K562 (cell line): ENCODE results near the gene LY6G6F. TPM values are rescaled to one million over a fixed set of nuclear protein-coding genes. Genes with fewer than 3 reads are reported as not detected.

Experiments
- CBX3 ChIP-seq, 2 experiments: IDR thresholded peaks; 1 replicate in 1 of 2; 2 replicates in 1 of 2; pipeline ENCODE4 v1.6.1; 2012; ENCODE audit warnings: inconsistent platforms in 2 of 2, low read length in 2 of 2, borderline replicate concordance in 1 of 2, control low read depth in 1 of 2
- CGGBP1 ChIP-seq: fragments of 250-450 bp; sonication (Bioruptor Pico); IDR thresholded peaks from 2 replicates; pipeline ENCODE4 v1.9.0; 2021; ENCODE audit warnings: mild to moderate bottlenecking
- ETS1 ChIP-seq: conservative IDR thresholded peaks from 2 replicates; pipeline ENCODE4 v1.6.1; 2011; ENCODE audit warnings: low read depth, mild to moderate bottlenecking, low read length; ENCODE audit not compliant: control insufficient read depth
- ETV5 ChIP-seq: sonication (generic); formaldehyde crosslinking; IDR thresholded peaks from 2 replicates; pipeline ENCODE4 v1.4.0; 2020; ENCODE audit warnings: low read depth, mild to moderate bottlenecking, missing genetic modification reagents
- FOXK1 ChIP-seq: sonication (generic); formaldehyde crosslinking; IDR thresholded peaks from 2 replicates; pipeline ENCODE4 v1.8.0; 2022; ENCODE audit warnings: missing genetic modification reagents, mild to moderate bottlenecking, borderline replicate concordance
- FOXP1 ChIP-seq: sonication (generic); formaldehyde crosslinking; IDR thresholded peaks from 2 replicates; pipeline ENCODE4 v1.8.0; 2022; ENCODE audit warnings: mild to moderate bottlenecking, missing genetic modification reagents
- HMG20A ChIP-seq: fragments of 450-650 bp; formaldehyde crosslinking; conservative IDR thresholded peaks from 2 replicates; pipeline ENCODE4 v1.4.0; 2020; ENCODE audit warnings: mild to moderate bottlenecking, mixed read lengths
- MCM5 ChIP-seq: fragments of 450-650 bp; IDR thresholded peaks from 2 replicates; pipeline ENCODE4 v1.6.1; 2016; ENCODE audit warnings: low read depth
- POLR2G ChIP-seq: fragments of 200-400 bp; formaldehyde crosslinking; IDR thresholded peaks from 2 replicates; pipeline ENCODE4 v1.6.1; 2017; ENCODE audit warnings: low read depth, mild to moderate bottlenecking, antibody characterized with exemption, low read length, moderate library complexity
- SLC30A9 ChIP-seq: fragments of 250-450 bp; sonication (Bioruptor Pico); IDR thresholded peaks from 2 replicates; pipeline ENCODE4 v1.8.0; 2022; ENCODE audit warnings: mild to moderate bottlenecking, moderate library complexity
- SMAD4 ChIP-seq: fragments of 250-450 bp; sonication (Bioruptor Pico); conservative IDR thresholded peaks from 2 replicates; pipeline ENCODE4 v1.8.0; 2021; ENCODE audit warnings: inconsistent platforms, mild to moderate bottlenecking, moderate library complexity
- SMARCB1 ChIP-seq: IDR thresholded peaks from 2 replicates; pipeline ENCODE4 v1.6.1; 2011; ENCODE audit warnings: improper control_type of control experiment, low read depth; ENCODE audit not compliant: insufficient read length
- SNIP1 ChIP-seq: fragments of 450-650 bp; IDR thresholded peaks from 2 replicates; pipeline ENCODE4 v1.7.1; 2017; ENCODE audit warnings: low read depth, mild to moderate bottlenecking
- XRCC4 ChIP-seq: IDR thresholded peaks from one replicate; pipeline ENCODE4 v1.6.1; 2011; ENCODE audit not compliant: insufficient read depth, insufficient read length; ENCODE audit errors: extremely low read depth
- ZBTB12 ChIP-seq: fragments of 250-450 bp; sonication (Bioruptor Pico); IDR thresholded peaks from 2 replicates; pipeline ENCODE4 v1.4.0; 2020
- ZBTB8A ChIP-seq: fragments of 450-650 bp; IDR thresholded peaks from 2 replicates; pipeline ENCODE4 v1.6.1; 2018; ENCODE audit warnings: mild to moderate bottlenecking, moderate library complexity; ENCODE audit not compliant: partially characterized antibody
- ZFP36 ChIP-seq: fragments of 150-350 bp; IDR thresholded peaks from 2 replicates; pipeline ENCODE4 v1.6.1; 2018; ENCODE audit warnings: low read length, low read depth; ENCODE audit not compliant: partially characterized antibody
- ZNF217 ChIP-seq: sonication (generic); formaldehyde crosslinking; IDR thresholded peaks from 2 replicates; pipeline ENCODE4 v1.8.0; 2022; ENCODE audit warnings: mild to moderate bottlenecking, missing genetic modification reagents
- ZNF282 ChIP-seq: sonication (generic); formaldehyde crosslinking; IDR thresholded peaks from 2 replicates; pipeline ENCODE4 v1.8.1; 2023; ENCODE audit warnings: missing genetic modification reagents
- ZNF507 ChIP-seq: conservative IDR thresholded peaks from 2 replicates; pipeline ENCODE4 v1.6.1; 2017; ENCODE audit warnings: missing genetic modification characterization, missing compliant biosample characterization
- ZNF740 ChIP-seq, 3 experiments: fragments of 200-800 bp in 1 of 3; sonication (Bioruptor generic) in 1 of 3; sonication (generic) in 1 of 3; formaldehyde crosslinking in 1 of 3; IDR thresholded peaks; 2 replicates each; pipeline versions ENCODE4 v1.6.1 to v1.8.0; 2016 to 2022; ENCODE audit warnings: mild to moderate bottlenecking in 2 of 3, missing compliant biosample characterization in 2 of 3, missing genetic modification characterization in 2 of 3, missing genetic modification reagents in 1 of 3
- polyA plus RNA-seq, 8 experiments: library from polyadenylated mRNA; depleted of rRNA in 4 of 8; stranded (reverse) in 5 of 8; unstranded in 3 of 8; fragments of >200 nt; fragmentation: Nextera tagmentation in 2 of 8; fragmentation: Illumina TruSeq in 1 of 8; extraction: Ambion mirVana in 2 of 8; extraction: Trizol in 1 of 8; gene quantifications; 2 replicates each; pipeline versions ENCODE4 v1.2.1 to v1.2.3, GENCODE V29; 2011 to 2014; ENCODE audit warnings: inconsistent platforms in 1 of 8, missing spikeins in 1 of 8
- total RNA-seq, 7 experiments: library from RNA; depleted of rRNA in 6 of 7; stranded (reverse); fragments of >200 nt in 6 of 7; fragmentation: Illumina TruSeq in 2 of 7; extraction: Trizol in 2 of 7; gene quantifications; 2 replicates each; pipeline versions ENCODE4 v1.2.1 to v1.2.3, GENCODE V29; 2011 to 2021; ENCODE audit warnings: low replicate concordance in 1 of 7
- TF ChIP-seq, protein P1 (sequence below): IDR thresholded peaks from 2 replicates; pipeline ENCODE4 v1.6.1; 2012; ENCODE audit warnings: low read depth, low read length, improper control_type of control experiment, borderline replicate concordance

LY6G6F gene
- total and polyA plus RNA-seq, 9 of the 15 experiments (the other 6 are each of a cell fraction or from before 2014, with no cell fraction given) = 0.14 to 0.50 (median 0.28) TPM; not detected in 2

GRCh38 chr6:31728767-31729514, 22.3 kb downstream of the LY6G6F start, which contains the start of gene DDAH2 (continued):
- TF ChIP-seq HMG20A (CRISPR knock-in tag) (no peak), FOXK1 (CRISPR knock-in tag) (no peak), ZNF282 (CRISPR knock-in tag) (no peak), CBX3 (IDR thresholded peaks at IDR 0.05; ENCODE audit: borderline replicate concordance in 1 of 2, low read length in 2 of 2) (no peak), ETS1 (0 out of 2 replicates have a peak, but pooled peaks have one; percentile 12), ZNF740 (CRISPR knock-in tag; IDR thresholded peaks at IDR 0.05) (0 out of 2 replicates have a peak, but pooled peaks have one; percentile 40), ZNF740 (tag; IDR thresholded peaks at IDR 0.05) (no peak), CGGBP1 (CRISPR knock-in tag) (no peak), ZBTB12 (CRISPR knock-in tag) (no peak), ETV5 (CRISPR knock-in tag) (peak; percentile 60; the same call in 1 of the 2 replicates), MCM5 (no peak), FOXP1 (CRISPR knock-in tag) (peak; percentile 8; the same call in 1 of the 2 replicates), SNIP1 (no peak), SMARCB1 (no peak), ZFP36 (peak; percentile 7), SLC30A9 (CRISPR knock-in tag) (peak; percentile 8; the same call in 1 of the 2 replicates), XRCC4 (no peak), ZNF217 (no peak), SMAD4 (CRISPR knock-in tag) (no peak), POLR2G (peak; percentile 92), ZBTB8A (no peak), ZNF507 (tag) (no peak)
- TF ChIP-seq, protein P1, sequence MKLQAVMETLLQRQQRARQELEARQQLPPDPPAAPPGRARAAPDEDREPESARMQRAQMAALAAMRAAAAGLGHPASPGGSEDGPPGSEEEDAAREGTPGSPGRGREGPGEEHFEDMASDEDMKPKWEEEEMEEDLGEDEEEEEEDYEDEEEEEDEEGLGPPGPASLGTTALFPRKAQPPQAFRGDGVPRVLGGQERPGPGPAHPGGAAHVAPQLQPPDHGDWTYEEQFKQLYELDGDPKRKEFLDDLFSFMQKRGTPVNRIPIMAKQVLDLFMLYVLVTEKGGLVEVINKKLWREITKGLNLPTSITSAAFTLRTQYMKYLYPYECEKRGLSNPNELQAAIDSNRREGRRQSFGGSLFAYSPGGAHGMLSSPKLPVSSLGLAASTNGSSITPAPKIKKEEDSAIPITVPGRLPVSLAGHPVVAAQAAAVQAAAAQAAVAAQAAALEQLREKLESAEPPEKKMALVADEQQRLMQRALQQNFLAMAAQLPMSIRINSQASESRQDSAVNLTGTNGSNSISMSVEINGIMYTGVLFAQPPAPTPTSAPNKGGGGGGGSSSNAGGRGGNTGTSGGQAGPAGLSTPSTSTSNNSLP = no peak
